AG04449 (cell line): ENCODE results near the gene GRID1.
"Not testable (repeated sequence)": the region's sequence is repeated elsewhere in the genome, so short reads cannot be mapped to it uniquely, and the experiment has no call there.

Experiments
- CTCF ChIA-PET: fragments of 350-600 bp; formaldehyde crosslinking; extraction: SDS; loops from one replicate; lab custom pipeline; 2021; ENCODE audit warnings: antibody characterized with exemption; lab: Yijun Ruan, JAX
- POLR2A ChIA-PET: fragments of 400-600, 350-600 bp; formaldehyde crosslinking; extraction: SDS; loops from one replicate; lab custom pipeline; 2020; ENCODE audit warnings: antibody characterized with exemption, inconsistent platforms; lab: Yijun Ruan, JAX
- DNase-seq: peaks from one replicate; pipeline ENCODE4 v3.0.0-alpha.2; 2010; ENCODE audit warnings: low read depth, low spot score
- H3K4me3 ChIP-seq: 2 replicates; pipeline ENCODE4 v1.5.1; 2011; ENCODE audit warnings: low read depth, mild to moderate bottlenecking, control low read depth, low read length
- TF ChIP-seq, protein P1 (sequence below): IDR thresholded peaks from one replicate; pipeline ENCODE4 v1.5.1; 2011; ENCODE audit warnings: mild to moderate bottlenecking, moderate library complexity, low read length, control low read depth, inconsistent platforms; ENCODE audit not compliant: insufficient read depth; ENCODE audit errors: missing control alignments

Gene GRID1

DNA sequence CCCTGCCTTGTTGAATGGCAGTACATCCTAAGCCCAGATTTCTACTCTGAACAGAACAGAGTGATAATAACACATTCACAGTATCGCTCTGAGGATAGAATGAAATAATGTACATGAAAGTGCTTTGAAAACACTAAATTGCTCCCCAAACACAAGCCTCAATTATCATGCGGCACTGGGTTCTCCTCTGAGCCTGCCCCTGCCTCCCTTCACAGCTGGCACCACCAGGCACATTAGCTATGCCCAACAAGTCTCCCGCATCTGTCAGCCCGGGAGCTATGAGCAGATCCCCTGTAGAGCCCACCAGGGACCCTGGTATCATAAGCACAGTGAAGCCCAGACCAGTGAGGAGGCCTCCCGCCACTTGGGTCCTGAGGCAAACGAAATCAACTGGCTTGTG, 405.5 kb downstream of the GRID1 start:
- DNase-seq, result no peak
- no peak overlapping the region for H3K4me3 ChIP-seq
- TF ChIP-seq, protein P1, sequence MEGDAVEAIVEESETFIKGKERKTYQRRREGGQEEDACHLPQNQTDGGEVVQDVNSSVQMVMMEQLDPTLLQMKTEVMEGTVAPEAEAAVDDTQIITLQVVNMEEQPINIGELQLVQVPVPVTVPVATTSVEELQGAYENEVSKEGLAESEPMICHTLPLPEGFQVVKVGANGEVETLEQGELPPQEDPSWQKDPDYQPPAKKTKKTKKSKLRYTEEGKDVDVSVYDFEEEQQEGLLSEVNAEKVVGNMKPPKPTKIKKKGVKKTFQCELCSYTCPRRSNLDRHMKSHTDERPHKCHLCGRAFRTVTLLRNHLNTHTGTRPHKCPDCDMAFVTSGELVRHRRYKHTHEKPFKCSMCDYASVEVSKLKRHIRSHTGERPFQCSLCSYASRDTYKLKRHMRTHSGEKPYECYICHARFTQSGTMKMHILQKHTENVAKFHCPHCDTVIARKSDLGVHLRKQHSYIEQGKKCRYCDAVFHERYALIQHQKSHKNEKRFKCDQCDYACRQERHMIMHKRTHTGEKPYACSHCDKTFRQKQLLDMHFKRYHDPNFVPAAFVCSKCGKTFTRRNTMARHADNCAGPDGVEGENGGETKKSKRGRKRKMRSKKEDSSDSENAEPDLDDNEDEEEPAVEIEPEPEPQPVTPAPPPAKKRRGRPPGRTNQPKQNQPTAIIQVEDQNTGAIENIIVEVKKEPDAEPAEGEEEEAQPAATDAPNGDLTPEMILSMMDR, result no peak
- POLR2A ChIA-PET, result no interaction called here
- CTCF ChIA-PET, result no interaction called here

DNA sequence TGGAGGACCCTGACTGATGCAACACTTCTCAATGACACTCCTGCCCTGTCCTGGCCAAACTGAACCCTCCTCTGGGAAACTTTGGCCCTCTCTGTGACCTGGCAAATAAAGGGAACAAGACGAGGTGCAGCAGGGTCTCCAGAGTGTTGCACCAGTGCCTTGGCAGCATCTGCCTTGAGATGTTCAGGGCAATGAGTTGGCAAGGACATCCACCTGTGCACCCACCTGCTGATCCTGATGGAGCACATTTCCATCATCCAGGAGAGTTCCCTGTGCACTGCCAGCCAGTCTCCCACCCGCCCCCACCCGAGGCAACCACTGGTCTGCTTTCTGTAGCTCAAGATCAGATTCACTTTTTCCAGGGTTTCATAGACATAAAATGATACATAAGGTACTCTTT, 407.4 kb downstream of the GRID1 start:
- no peak for DNase-seq
- ChIA-PET POLR2A (no interaction called here), CTCF (no interaction called here)
- no peak overlapping the region for H3K4me3 ChIP-seq
- TF ChIP-seq, protein P1, result no peak

DNA sequence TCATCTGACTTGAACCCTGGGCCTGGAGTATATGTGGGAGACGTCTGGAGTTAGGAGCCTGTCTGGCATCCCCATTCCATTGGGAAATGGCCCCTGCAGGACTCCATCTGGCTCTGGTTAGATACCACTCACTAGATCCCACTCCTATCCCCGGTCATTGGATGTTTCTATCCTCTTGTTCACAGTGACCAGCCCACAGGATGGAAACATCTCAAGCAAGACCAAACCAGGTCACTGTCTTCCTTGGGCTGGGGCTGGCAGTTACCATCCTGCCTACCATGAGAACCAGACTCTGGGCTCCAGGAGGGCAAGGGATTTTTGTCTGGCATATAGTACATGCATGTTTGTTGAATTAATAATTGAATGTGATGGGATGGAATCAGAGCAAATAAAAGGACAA, 415.7 kb downstream of the GRID1 start:
- POLR2A ChIA-PET, result no interaction called here
- no peak for DNase-seq
- no peak overlapping the region for H3K4me3 ChIP-seq
- CTCF ChIA-PET, result no interaction called here
- TF ChIP-seq, protein P1, result no peak

DNA sequence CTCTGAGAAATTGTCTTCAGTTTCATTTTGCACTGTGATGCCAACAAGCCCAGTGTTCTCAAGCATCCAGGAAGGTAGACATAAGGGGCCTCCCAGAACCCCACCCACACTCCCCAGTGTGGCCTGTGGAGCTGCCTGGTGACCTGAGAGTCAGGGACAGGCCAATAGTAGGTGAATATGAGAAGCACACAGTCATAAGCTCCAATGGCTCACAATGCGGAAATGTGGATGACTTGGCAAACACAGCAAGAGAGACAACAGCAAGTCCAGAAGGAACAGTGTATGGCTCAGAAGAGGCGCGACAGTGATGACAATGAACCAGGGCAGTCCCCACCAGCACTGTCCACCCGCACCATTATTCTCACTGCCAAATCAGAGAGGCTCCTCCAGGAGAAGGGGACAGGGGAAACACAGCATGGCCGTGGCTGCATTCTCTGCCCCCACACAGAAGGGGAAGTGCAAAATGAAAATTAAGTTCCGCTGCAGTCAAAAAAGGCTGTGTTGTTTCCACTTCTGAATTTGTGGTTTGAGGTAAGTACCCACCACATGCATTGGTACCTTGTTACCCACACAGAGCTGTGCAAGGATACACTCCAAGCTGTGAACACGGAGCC, 419.8 kb downstream of the GRID1 start:
- no peak overlapping the region for H3K4me3 ChIP-seq
- TF ChIP-seq, protein P1, result no peak
- ChIA-PET POLR2A (no interaction called here), CTCF (no interaction called here)
- no peak for DNase-seq

DNA sequence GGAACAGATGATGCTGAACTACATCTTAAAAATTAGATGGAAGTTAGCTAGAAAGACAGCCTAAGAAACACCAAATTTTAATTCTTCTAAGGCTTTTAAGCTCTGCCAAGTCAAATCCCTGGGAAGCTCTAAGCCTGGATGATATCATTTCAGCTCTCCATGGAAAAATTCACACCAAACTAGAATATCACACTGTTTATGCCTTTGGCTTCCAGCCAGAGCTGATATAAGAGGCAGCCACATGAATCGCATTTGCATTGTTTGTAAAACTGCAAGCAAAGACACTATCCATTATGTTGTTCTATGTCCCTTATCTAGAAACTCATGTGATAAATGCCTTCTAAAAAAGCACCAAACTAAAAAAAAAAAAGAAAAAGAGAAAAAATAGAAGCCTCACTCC, 430.4 kb downstream of the GRID1 start:
- TF ChIP-seq, protein P1, result no peak
- no peak overlapping the region for H3K4me3 ChIP-seq
- DNase-seq, result no peak
- CTCF ChIA-PET, result no interaction called here
- POLR2A ChIA-PET, result no interaction called here

DNA sequence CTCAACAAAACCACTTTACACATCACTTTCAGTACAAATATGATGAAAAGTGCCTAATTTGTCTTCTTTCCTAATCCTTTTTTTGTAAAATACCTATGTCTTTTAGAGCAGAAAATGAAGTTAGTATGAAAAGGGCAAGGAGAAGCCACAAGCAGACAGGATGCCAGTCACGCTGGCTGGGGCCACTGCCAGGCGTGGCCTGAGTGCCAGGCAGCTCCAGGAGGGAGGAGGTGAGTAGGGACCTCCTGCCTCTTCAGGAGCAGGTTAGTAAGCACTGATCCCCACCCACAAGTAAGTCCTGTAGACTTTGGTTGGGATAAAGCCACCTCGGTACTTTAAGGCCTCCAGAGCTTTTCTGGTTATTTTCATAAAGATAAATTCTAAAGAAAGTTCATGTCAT, 432.0 kb downstream of the GRID1 start:
- TF ChIP-seq, protein P1, result no peak
- POLR2A ChIA-PET, result no interaction called here
- CTCF ChIA-PET, result no interaction called here

DNA sequence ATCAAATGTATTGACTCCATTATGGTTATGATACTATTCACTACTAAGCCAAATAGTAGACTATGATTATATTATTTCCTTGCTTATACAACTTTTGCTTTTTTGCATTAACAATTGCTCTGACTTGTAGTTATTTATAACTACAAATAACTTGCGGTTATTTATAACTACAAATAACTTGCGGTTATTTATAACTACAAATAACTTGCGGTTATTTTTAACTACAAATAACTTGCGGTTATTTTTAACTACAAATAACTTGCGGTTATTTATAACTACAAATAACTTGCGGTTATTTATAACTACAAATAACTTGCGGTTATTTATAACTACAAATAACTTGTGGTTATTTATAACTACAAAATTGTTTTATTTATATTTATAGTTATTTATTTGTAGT, 436.6 kb downstream of the GRID1 start:
- DNase-seq, CTCF ChIA-PET, H3K4me3 ChIP-seq, POLR2A ChIA-PET: not testable (repeated sequence)

More for the DNA sequence above, 432.0 kb downstream of the GRID1 start:
- no peak for DNase-seq
- no peak overlapping the region for H3K4me3 ChIP-seq
